IMR-90 (cell line): ENCODE measurements around the gene PCDHGA6. TPM values are rescaled to one million over a fixed set of nuclear protein-coding genes. Genes with fewer than 3 reads are reported as not detected.

Source experiments
- ATAC-seq: fragments of 200-7000 bp; cut with Tn5 transposase; 2 replicates; pipeline ENCODE4 v1.9.1; 2020; ENCODE audit warnings: low read depth, mild to moderate bottlenecking, moderate library complexity
- BruUV-seq: library from RNA; stranded (reverse); fragments of 400-500 nt; replicated peaks from 2 replicates; lab custom pipeline; 2021; lab: Mats Ljungman, UMichigan
- CTCF ChIA-PET: fragments of 300-600 bp; formaldehyde crosslinking; extraction: SDS; loops from one replicate; lab custom pipeline; 2021; ENCODE audit warnings: antibody characterized with exemption; lab: Yijun Ruan, JAX
- POLR2A ChIA-PET: fragments of 300-600 bp; sonication (Branson Sonifier 250); formaldehyde crosslinking; loops from one replicate; lab custom pipeline; 2022; ENCODE audit warnings: antibody characterized with exemption; ENCODE audit not compliant: unreplicated experiment; lab: Charles Lee
- DNase-seq: peaks from one replicate; pipeline ENCODE4 v3.0.0; 2013
- H2AFZ ChIP-seq: replicated peaks from 2 replicates; pipeline ENCODE3; 2013; ENCODE audit warnings: low read length, mild to moderate bottlenecking; ENCODE audit not compliant: poor library complexity
- H2AK5ac ChIP-seq: 2 replicates; pipeline ENCODE4 v1.6.1; 2013; ENCODE audit warnings: low read depth, low read length, inconsistent platforms
- H2AK9ac ChIP-seq: replicated peaks from 2 replicates; pipeline ENCODE3; 2013; ENCODE audit warnings: mild to moderate bottlenecking, low read depth, low read length, moderate library complexity; ENCODE audit not compliant: poor library complexity
- H2BK120ac ChIP-seq: 2 replicates; pipeline ENCODE4 v1.6.1; 2013; ENCODE audit warnings: low read depth, low read length, inconsistent platforms
- H2BK15ac ChIP-seq: 3 replicates; pipeline ENCODE4 v1.6.1; 2013; ENCODE audit warnings: low read depth, low read length, inconsistent platforms
- H2BK20ac ChIP-seq: 2 replicates; pipeline ENCODE4 v1.6.1; 2013; ENCODE audit warnings: low read depth, mild to moderate bottlenecking, inconsistent platforms, low read length, moderate library complexity
- H2BK5ac ChIP-seq: 2 replicates; pipeline ENCODE4 v1.6.1; 2013; ENCODE audit warnings: mild to moderate bottlenecking, low read depth, low read length, inconsistent platforms; ENCODE audit not compliant: poor library complexity, severe bottlenecking
- H3K14ac ChIP-seq: replicated peaks from 2 replicates; pipeline ENCODE4 v1.6.1; 2013; ENCODE audit warnings: low read depth, low read length, inconsistent platforms
- H3K18ac ChIP-seq: 2 replicates; pipeline ENCODE4 v1.6.1; 2013; ENCODE audit warnings: low read depth, low read length, control low read depth
- H3K23ac ChIP-seq: 2 replicates; pipeline ENCODE4 v1.6.1; 2013; ENCODE audit warnings: low read depth, low read length, inconsistent platforms
- H3K27ac ChIP-seq: 2 replicates; pipeline ENCODE4 v1.5.1; 2013; ENCODE audit warnings: mild to moderate bottlenecking, control low read depth, low read length; ENCODE audit not compliant: insufficient read depth
- H3K27me3 ChIP-seq: 2 replicates; pipeline ENCODE4 v1.6.1; 2013; ENCODE audit warnings: low read length; ENCODE audit not compliant: control insufficient read depth, insufficient read depth
- H3K36me3 ChIP-seq: 2 replicates; pipeline ENCODE4 v1.6.1; 2013; ENCODE audit warnings: low read length, mixed read lengths; ENCODE audit not compliant: control insufficient read depth, insufficient read depth
- H3K4ac ChIP-seq: 2 replicates; pipeline ENCODE4 v1.6.1; 2013; ENCODE audit warnings: low read depth, low read length, inconsistent platforms
- H3K4me1 ChIP-seq: 2 replicates; pipeline ENCODE4 v1.6.1; 2013; ENCODE audit warnings: low read length, mixed read lengths; ENCODE audit not compliant: control insufficient read depth, insufficient read depth
- H3K4me2 ChIP-seq: 2 replicates; pipeline ENCODE4 v1.6.1; 2013; ENCODE audit warnings: low read depth, mild to moderate bottlenecking, control low read depth, low read length, moderate library complexity
- H3K4me3 ChIP-seq: 2 replicates; pipeline ENCODE4 v1.5.1; 2013; ENCODE audit warnings: low read depth, mild to moderate bottlenecking, control low read depth, low read length, moderate library complexity; ENCODE audit not compliant: insufficient read depth
- H3K56ac ChIP-seq: 2 replicates; pipeline ENCODE4 v1.6.1; 2013; ENCODE audit warnings: low read length, inconsistent platforms; ENCODE audit not compliant: insufficient read depth; ENCODE audit errors: extremely low read depth
- H3K79me1 ChIP-seq, 2 experiments: 2 replicates each; pipeline ENCODE4 v1.6.1; 2013; ENCODE audit warnings: low read length in 2 of 2, inconsistent platforms in 1 of 2, low read depth in 1 of 2
- H3K9ac ChIP-seq: 2 replicates; pipeline ENCODE4 v1.6.1; 2013; ENCODE audit warnings: low read depth, low read length, control low read depth
- H3K9me1 ChIP-seq: 2 replicates; pipeline ENCODE4 v1.6.1; 2013; ENCODE audit warnings: low read length, inconsistent platforms; ENCODE audit not compliant: insufficient read depth
- H3K9me3 ChIP-seq: 2 replicates; pipeline ENCODE4 v1.6.1; 2013; ENCODE audit warnings: low read length; ENCODE audit not compliant: control insufficient read depth, insufficient read depth
- H4K20me1 ChIP-seq: 2 replicates; pipeline ENCODE4 v1.6.1; 2013; ENCODE audit warnings: low read length, inconsistent platforms; ENCODE audit not compliant: insufficient read depth
- H4K5ac ChIP-seq: 2 replicates; pipeline ENCODE4 v1.6.1; 2013; ENCODE audit warnings: mild to moderate bottlenecking, low read depth, low read length, control low read depth
- H4K8ac ChIP-seq, 2 experiments: 2 replicates each; pipeline ENCODE4 v1.6.1; 2013; ENCODE audit warnings: low read depth in 2 of 2, low read length in 2 of 2, control low read depth in 1 of 2, inconsistent platforms in 1 of 2
- H4K91ac ChIP-seq: 2 replicates; pipeline ENCODE4 v1.6.1; 2013; ENCODE audit warnings: low read depth, low read length, inconsistent platforms; ENCODE audit not compliant: insufficient read depth
- BHLHE40 ChIP-seq: fragments of 150-350 bp; IDR thresholded peaks from 2 replicates; pipeline ENCODE4 v1.6.1; 2016; ENCODE audit warnings: mild to moderate bottlenecking, low read depth, low read length
- CEBPB ChIP-seq: IDR thresholded peaks from 2 replicates; pipeline ENCODE4 v1.6.1; 2012; ENCODE audit warnings: low read depth, low read length, improper control_type of control experiment
- FOS ChIP-seq: fragments of 150-350 bp; IDR thresholded peaks from 2 replicates; pipeline ENCODE4 v1.6.1; 2016; ENCODE audit warnings: low read depth, low read length
- MAFK ChIP-seq: IDR thresholded peaks from 2 replicates; pipeline ENCODE4 v1.6.1; 2012; ENCODE audit warnings: low read depth, low read length, improper control_type of control experiment
- NFE2L2 ChIP-seq: fragments of 150-350 bp; IDR thresholded peaks from 2 replicates; pipeline ENCODE4 v1.6.1; 2016; ENCODE audit warnings: low read depth, mild to moderate bottlenecking, low read length
- WGBS, 2 experiments: methylation state at CpG; one replicate each; pipeline versions ENCODE4 v1.1.5 to v1.1.7; 2013; ENCODE audit warnings: missing lambda C conversion rate in 2 of 2; ENCODE audit not compliant: insufficient read length in 1 of 2; ENCODE audit errors: extremely low coverage in 2 of 2; 5-methylcytosine and 5-hydroxymethylcytosine counted together
- dilution Hi-C: fragments of 300-500 bp; cut with HindIII; formaldehyde crosslinking; loops from one replicate; pipeline ENCODE4 v1.14.3; 2018; ENCODE audit warnings: low sequenced_read_pairs; ENCODE audit not compliant: unreplicated experiment
- in situ Hi-C: fragments of 300-500 bp; cut with MboI; formaldehyde crosslinking; loops from 3 replicates; pipeline ENCODE4 v1.14.3; 2019; ENCODE audit warnings: low sequenced_read_pairs, inconsistent platforms, mixed read lengths
- intact Hi-C: fragments of 100-400 bp; cut with micrococcal nuclease; formaldehyde crosslinking; loops from 2 replicates; pipeline ENCODE4 v1.10.0; 2022
- polyA plus RNA-seq, 3 experiments: library from polyadenylated mRNA; depleted of rRNA; stranded (reverse); fragments of >200 nt; gene quantifications; 2 replicates each; pipeline ENCODE4 v1.2.3, GENCODE V29; 2012; ENCODE audit warnings: low replicate concordance in 1 of 3
- total RNA-seq: library from RNA; depleted of rRNA; stranded (reverse); fragments of >200 nt; gene quantifications from 2 replicates; pipeline ENCODE4 v1.2.3, GENCODE V29; 2012
- TF ChIP-seq, protein P1 (sequence below): fragments of 150-350 bp; IDR thresholded peaks from 2 replicates; pipeline ENCODE4 v1.6.1; 2016; ENCODE audit warnings: low read depth, mild to moderate bottlenecking, low read length, moderate library complexity, borderline replicate concordance

Gene PCDHGA6
- total and polyA plus RNA-seq, 2 of the 4 experiments (the other 2 are of a cell fraction), result 4.1 to 4.7 TPM

DNA sequence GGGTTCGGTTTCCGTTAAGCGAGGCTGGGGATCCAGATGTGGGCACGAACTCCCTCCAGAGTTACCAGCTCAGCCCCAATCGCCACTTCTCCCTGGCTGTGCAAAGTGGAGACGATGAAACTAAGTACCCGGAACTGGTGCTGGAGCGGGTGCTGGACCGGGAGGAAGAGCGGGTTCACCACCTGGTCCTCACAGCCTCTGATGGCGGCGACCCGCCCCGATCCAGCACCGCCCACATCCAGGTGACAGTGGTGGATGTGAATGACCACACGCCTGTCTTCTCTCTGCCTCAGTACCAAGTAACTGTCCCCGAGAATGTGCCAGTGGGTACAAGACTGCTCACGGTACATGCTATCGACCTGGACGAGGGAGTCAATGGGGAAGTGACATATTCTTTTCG lies 9.7 kb downstream of the PCDHGA6 start:
- intact Hi-C loops, result no loop called here
- peak overlapping the region; percentile 4 for H3K4me2 ChIP-seq
- DNase-seq, result no peak

More for the DNA sequence above, 9.7 kb downstream of the PCDHGA6 start:
- Histone ChIP-seq H3K4me3 (peak overlapping the region; percentile 83), H2AK5ac (no peak overlapping the region), H3K9ac (no peak overlapping the region), H3K56ac (no peak overlapping the region), H4K8ac (peak overlapping the region in 1 of 2 experiments; percentile 58; a peak in 1 of 4 replicates), H3K9me1 (no peaks in the 10 kb centered on the region), H3K79me1 (peaks cover 2 to 7% of the 10 kb centered on the region in 2 experiments; a peak in 3 of 4 replicates), H2BK20ac (no peak overlapping the region), H3K9me3 (peaks cover 30% of the 10 kb centered on the region), H2BK15ac (no peak overlapping the region), H3K27ac (no peak overlapping the region), H4K20me1 (no peaks in the 10 kb centered on the region), H3K14ac (no peak overlapping the region; the same call in 1 of the 2 replicates), H3K23ac (no peak overlapping the region; the same call in 1 of the 2 replicates), H4K91ac (no peak overlapping the region), H2BK5ac (no peak overlapping the region), H2BK120ac (no peak overlapping the region), H3K36me3 (peaks cover 3% of the 10 kb centered on the region; the same call in 1 of the 2 replicates), H3K27me3 (no peaks in the 10 kb centered on the region), H3K4ac (no peak overlapping the region), H4K5ac (no peak overlapping the region; the same call in 1 of the 2 replicates), H3K4me1 (no peaks in the 10 kb centered on the region; the same call in 1 of the 2 replicates), H3K18ac (no peak overlapping the region), H2AK9ac (peak overlapping the region; percentile 72), H2AFZ (peak overlapping the region; percentile 81)
- POLR2A ChIA-PET, result no interaction called here
- WGBS, 2 experiments, result 24% methylated on average over 10 of the region's 21 CpGs; no CpG with 5 or more reads in 1 of the 2 experiments
- dilution Hi-C loops, result no loop called here
- CTCF ChIA-PET, result no interaction called here
- ATAC-seq, result no peak
- no TSS peak for BruUV-seq
- no peak for TF ChIP-seq FOS
- no peak for TF ChIP-seq BHLHE40
- TF ChIP-seq, protein P1, sequence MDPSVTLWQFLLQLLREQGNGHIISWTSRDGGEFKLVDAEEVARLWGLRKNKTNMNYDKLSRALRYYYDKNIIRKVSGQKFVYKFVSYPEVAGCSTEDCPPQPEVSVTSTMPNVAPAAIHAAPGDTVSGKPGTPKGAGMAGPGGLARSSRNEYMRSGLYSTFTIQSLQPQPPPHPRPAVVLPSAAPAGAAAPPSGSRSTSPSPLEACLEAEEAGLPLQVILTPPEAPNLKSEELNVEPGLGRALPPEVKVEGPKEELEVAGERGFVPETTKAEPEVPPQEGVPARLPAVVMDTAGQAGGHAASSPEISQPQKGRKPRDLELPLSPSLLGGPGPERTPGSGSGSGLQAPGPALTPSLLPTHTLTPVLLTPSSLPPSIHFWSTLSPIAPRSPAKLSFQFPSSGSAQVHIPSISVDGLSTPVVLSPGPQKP, result no peak
- no peak for TF ChIP-seq NFE2L2
- TF ChIP-seq MAFK, result no peak
- no peak for TF ChIP-seq CEBPB
- in situ Hi-C loops, result no loop called here
